Left renal cortex interstitium (tissue), 4 donors: ENCODE data around the gene PDP2. TPM values are rescaled to one million over a fixed set of nuclear protein-coding genes. Genes with fewer than 3 reads are reported as not detected.

Source experiments
- DNase-seq, 4 donors: peaks; one replicate each; pipeline ENCODE4 v3.0.0-alpha.2; 2013; ENCODE audit warnings: low read depth in 4 of 4, low spot score in 2 of 4, missing footprints in 1 of 4
- polyA plus RNA-seq, 4 donors: library from polyadenylated mRNA; unstranded; fragments of 120-200 nt; gene quantifications; one replicate each; pipeline ENCODE4 v1.2.1, GENCODE V29; 2013; ENCODE audit not compliant: insufficient read length in 4 of 4

PDP2 gene
- polyA plus RNA-seq, 4 donors = 11.5 to 14.5 (median 13.4) TPM

DNA sequence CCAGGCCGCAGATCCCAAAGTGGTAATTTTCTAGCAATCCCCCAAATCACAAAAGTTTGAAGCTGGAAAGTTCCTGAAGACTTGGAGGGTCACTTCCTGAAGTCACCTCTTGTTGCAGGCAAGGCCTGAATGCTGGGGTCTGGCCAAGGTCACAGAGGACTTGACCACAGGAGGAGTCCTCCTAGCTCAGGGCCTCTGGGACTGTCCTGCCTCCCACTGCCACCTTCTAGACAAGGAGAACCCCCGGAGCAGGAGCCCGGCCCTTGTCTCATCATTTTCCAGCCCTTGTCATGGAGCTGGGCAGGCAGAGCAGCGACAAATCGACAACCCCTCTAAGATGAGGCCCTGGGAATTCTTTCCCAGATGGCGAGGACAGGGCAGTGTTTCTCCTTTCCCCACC, 38.0 kb downstream of the PDP2 start:
- no peak for DNase-seq

DNA sequence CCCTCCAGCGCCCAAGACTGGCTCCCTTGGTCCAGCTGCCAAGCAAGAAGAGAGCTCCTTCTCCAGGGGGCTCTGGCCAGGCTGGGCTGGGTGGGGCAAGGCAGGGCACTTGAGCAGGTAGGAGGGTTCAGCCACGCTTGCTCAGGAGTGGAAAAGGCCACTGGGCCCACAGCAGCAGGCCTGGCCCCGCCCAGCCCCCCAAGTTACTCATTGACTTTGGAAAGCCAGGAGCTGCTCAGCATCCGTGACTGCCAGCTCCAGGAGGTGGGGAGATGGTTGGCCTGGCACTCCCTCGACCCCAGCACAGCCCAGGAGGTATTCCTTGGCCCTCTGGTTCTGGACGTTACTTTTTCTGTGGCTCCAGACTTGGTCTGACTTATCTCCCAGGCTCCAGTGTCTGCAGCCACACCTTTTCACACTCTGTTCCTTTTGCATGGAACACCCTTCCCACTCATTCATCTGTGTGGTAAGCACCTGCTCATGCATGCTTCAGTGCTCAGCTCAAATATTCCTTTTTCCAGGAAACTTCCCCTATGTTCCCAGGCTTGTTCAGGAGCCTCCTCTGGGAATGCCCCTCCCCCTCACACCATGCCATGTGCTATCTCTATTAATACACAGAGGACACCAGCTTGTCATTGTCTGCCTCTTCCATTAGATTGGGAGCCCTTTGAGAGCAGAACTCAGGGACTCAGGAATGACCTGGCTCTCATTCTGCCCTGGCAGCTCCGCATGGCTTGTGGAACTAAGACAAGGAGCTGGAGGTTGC, 38.7 kb downstream of the PDP2 start, which contains the start of gene CDH16:
Gene CDH16, minus strand, starts transcription at position 83 of the 766 bp plus-strand sequence. CDS start 820 bp downstream, outside the sequence.
- DNase-seq = no peak

DNA sequence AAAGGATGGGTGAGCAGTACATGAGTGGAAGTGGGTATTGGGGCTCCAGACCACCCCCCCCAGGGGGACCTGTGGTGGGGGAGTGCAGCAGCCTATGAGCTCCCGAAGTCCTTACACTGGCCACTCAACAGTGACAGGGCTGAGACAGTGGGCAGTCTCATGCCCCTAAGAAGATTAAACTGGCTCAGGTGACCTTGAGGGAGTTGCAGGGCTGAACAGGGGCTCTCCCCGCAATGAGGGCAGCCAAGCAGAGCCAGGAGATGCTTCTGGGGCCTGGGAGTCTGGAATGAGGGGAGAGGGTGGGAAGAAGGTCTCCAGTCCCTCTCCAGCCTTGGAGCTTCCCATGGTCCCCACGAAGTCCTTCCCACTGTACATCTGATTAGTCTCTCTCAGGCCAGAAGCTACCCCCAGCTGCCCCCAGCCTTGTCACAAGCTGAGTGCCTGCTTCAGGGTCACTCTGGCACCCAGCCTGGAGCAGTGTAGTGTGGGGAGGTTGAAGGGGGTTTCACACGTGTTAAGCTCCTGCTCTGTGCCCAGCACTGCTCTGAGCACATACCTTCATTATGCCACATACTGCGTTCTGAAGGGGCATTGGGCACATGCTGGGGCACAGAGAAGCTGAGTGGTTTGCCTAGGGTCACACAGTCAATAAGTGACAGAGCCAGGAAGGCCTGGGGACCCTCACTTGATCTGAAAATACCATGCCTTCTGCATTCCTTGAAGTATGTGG, 39.4 kb downstream of the PDP2 start:
- no peak for DNase-seq

DNA sequence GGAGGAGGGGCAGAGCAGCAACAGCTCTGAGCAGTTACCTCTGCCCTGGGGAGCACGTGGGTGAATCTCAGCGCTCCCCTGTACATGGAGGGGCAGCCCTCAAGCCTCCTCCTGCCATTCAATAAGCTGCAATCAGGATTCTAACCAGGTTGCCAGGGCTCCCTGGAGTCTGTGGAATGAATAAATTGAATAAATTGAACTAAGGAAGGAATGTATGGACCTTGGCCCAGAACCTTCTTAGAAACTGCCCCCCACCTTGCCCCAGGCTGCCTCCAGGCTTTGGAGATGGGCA, 39.9 kb downstream of the PDP2 start:
- DNase-seq = no peak

DNA sequence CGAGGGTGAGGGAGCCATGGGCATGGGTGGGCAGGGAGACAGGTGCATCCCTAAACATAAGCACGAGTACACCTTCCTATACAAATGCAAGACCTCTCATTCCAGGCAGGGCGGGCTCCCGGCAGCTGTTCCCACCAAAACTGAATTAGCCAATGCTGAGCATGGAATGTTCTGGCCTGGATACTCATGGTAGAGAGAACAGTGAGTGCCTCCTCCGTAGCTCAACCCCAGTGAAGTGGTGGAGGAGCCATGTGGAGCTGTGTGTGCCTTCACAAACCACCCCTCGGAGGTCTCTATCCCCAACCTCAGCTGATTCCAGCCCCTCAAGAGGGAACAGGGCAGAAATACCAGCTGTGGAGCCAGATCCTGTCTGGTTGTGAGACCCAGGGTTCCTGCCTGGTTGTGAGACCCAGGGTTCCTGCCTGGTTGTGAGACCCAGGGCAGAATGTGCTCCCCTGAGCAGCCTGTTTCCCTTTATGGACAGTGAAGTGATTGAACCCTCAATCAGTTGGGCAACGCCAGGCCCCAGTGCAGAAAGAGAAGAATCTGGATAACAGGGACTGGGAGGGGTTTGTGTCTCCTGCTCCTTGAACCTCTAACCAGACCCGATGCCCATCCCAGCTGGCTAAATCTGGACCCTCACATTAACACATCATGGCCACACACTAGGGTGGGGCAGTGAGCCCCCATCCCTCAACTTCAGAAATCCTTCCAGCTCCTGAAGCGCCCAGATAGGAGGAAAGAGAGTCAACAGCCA, 40.8 kb downstream of the PDP2 start:
- no peak for DNase-seq

DNA sequence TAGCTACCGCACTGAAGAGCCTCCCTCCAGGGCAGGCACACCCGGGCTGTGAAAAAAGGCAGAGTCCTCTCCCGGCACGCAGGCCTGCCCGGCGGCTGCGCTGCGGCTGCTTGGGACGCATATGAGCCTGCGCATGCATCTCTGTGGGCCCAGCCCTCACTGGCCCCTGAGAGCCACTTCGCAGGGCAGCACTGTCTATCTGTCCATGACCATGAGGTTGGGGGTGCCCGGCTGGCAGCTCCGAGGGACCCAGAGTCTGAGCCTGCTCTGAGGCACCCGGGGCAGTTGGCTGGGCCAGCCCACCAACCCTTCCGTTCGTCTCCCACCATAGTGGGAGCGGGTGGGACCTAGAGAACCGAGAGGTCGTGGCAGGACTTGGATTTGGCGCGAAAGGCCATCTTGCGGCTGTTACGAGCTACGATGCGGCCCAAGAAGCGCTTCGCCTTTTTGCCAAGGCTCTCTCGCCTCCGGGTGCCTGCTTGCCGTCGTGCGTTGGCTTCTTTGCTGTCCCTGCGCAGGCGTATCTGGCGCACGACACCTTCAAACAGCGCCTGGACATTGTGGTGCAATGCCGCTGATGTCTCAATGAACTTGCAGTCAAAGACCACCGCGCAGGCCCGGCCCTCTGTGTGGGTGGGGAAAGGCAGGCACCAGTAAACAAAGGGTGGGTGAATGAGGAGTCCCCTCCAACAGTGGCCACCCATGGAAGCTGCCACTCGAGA, 41.6 kb downstream of the PDP2 start:
- no peak for DNase-seq

DNA sequence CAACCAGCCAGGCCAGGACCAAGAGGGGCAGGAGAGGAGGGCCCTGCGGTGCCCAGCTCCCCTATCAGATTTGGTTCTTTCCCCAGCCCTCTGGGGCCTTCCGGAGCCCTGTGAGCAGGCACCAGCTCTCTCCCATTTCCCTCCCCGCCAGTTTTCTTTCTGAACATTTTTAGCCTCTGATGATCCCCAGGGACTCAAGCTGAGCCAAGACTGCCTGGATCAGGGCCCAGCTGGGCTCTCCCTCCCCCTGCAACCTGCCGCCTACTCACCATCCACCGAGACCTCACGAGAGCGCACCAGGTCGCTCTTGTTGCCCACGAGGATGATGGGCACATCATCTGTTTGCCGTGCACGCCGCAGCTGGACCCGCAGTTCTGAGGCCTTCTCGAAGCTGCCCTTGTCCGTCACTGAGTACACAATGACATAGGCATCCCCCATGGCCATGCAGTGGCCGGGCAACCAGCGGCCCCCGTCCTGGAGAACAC, 43.0 kb downstream of the PDP2 start:
- no peak for DNase-seq

DNA sequence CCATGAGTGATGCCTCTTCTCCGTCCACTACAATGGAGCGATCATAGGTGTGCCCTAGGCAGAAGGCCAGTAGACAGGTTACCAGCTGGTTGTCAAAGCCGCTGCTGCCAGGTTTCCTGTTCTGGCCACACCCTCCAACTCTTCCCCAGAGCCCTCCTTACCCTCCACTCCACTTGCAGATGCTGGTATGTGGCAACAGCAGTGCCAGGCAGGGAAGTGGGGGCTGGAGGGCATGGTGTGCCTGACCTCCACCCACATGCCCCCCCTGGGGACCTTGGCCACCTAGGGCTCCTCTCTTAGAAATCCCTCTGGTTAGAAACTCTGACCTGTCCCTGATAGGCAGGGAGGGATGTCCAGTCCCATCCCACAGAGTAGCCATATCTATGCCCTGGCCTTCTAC, 43.6 kb downstream of the PDP2 start:
- no peak for DNase-seq

DNA sequence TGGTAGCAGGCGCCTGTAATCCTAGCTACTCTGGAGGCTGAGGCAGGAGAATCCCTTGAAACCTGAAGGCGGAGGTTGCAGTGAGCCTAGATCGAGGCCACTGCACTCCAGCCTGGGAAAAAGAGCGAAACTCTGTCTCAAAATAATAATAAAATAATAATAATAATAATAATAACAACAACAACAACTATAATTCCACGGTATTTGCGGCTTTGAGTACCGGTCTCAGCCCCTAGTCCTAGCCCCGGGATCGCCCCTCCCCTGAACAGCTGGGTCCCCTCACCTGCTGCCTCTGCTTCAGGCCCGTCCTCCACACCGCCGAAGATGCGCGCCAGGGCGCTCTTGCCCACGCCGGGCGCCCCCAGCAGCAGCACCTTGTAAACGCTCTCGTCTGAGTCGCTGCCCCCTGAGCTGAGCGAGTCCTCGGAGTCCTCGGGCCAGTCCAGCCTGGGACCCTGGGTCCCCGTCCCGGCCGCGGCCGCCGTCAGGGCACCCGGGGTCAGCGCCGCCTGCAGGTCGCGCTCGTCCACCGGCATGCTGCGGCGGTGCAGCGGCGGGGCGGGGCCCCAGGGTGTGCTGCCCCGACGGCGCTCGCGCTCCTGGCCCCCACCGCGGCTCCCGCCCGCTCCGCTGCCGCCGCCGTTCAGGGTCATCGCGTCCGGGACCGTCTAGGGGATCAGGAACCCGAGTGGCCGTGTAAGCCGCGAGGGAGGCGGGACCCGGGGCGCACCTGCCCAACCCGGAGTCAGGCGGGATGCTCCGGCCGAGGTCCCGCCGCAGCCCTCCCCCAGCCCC, 44.4 kb downstream of the PDP2 start:
- DNase-seq = no peak

DNA sequence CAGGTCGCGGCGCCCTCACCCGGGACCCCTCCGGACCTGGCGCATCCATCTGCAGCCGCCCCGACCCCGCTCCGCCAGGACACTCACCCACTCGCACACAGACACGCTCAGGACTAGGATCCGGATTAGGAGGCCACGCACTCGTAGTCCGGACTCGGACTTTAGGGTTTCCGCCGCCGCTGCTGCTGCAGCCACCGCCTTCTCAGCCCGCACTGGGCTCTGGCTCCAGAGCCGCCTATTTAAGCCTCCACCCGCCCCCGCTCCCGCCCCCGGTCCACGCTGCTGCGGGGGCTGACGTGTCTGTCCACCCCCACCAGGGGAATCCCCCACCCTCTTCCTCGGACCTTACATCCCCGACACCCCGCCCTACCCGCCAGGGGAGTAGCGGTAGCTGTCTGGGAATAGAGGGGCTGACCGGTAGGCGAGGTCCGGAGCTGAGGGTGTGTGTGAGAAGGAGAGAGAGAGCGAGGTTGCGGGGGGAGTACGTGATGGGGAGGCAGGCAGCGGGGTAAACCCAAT, 45.1 kb downstream of the PDP2 start, which contains the start of gene RRAD:
Gene RRAD, minus strand, starts transcription at position 214 of the 519 bp plus-strand sequence. CDS start 356 bp downstream, outside the sequence.
- no peak for DNase-seq

DNA sequence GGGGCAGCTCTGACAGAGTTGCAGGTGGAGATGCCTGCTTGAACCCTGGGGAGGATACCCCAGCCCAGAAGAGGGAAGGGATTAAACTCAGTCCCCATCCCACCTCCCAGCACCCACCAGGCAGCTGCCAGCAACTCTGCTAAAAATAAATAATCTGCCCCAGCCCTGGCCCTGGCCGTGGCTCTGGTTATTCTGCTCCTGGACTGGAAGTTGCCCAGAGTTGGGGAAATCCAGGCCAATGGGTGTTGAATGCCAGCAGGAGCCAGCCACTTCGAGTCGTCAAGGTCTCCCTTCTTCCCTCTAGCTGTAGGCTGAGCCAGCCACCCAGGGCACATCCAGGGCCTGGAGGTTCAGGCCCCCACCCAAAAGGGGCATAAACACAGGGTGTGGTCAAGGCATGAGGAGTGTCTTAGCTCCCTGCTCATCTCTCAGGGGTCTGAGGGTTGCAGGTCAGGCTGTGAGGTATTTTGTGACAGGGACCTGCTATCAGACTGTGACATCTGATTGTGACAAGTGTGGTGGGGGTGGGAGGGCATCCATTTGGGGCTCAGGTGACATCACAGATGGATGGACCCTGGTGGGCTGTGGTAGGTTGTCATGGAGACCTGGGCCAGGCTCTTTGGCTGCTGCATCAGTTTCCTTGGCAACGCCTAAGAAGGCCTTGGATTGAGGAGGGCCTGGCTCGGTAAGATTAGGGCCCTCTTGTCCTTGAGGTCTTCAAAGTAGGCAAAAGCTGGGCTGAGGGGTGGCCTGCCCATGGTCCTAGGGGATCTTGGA, 46.0 kb downstream of the PDP2 start:
- DNase-seq = no peak

DNA sequence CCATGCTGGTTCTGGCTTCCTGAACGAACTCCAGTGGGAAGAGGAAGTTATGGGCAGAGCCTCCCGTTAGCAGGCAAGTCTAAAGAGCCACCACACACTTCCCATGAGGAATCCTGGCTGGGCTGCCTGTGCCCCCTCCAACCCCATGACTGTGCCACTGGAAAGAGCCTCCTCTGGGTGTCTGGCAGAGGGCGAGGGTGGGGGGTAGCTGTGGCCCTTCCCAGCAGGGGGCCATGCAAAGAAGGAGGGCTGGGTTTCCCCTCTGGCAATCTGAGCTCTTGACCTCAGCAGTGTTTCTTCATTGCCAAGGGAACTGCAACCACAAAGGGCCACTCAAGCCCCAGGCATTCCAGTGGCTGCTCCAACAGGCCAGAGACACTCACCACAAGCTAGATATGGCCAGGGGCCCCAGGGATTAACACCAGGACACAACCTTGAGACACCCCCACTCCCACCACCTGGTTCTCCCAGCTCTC, 46.7 kb downstream of the PDP2 start:
- no peak for DNase-seq

DNA sequence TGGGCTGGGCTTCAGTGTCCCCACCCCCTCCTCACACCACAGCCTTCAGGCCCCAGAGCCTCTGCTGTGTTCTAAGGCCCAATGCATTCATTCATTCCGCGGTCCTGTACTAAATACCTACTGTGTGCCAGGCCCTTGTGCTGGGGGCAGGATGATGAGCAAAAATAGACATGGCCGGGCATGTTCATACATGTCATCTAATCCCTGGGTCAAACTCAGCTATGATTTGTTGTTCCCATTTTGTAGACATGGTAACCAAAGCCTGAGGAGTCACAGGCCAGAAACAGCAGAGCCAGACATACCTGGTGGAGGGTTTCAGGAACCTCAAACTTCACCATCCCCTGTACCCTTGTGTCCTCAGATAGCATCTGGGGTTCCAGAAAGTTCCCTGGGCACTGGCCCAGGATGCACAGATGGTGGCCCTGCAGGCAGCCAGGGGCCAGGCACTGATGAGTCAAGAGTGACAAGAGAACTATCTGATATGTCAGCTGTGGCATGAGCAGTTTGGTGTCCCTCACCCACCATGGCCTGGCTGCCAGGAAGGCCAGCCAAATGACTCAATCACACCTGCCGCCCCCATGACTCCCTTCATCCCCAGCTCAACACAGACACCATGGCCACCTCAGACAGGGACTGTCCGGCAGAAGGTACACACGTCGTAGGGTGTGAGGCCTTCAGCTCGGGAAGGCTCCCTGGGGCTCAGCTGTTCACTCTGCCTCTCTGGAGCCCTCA, 47.8 kb downstream of the PDP2 start:
- DNase-seq = no peak

DNA sequence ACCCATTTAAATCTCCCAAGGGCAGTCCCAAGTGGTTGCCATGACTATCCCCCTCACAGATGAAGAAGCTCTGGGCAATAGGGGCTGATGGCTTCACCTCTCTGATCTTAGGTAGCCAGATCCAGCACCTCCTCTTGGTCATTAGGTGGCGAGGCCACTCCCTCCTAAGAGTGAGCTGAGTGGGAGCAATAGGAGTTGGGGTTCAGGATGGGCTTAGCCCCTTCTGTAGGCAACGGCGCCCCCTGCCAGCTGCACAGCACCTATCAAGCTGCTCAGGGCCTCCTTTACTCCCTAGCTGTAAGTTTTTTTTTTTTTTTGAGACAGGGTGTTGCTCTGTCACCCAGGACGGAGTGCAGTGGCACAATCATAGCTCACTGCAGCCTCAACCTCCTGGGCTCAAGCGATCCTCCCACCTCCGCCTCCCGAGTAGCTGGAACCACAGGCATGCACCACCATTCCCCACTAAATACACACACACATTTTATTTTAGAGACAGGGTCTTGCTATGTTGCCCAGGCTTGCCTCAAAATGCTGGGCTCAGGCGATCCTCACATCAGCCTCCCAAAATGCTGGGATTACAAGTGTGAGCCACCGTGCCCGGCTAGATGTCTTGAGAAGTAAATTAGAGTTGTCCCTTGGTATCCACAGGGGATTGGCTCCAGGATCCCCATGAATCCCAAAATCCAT, 48.5 kb downstream of the PDP2 start:
- DNase-seq = no peak

DNA sequence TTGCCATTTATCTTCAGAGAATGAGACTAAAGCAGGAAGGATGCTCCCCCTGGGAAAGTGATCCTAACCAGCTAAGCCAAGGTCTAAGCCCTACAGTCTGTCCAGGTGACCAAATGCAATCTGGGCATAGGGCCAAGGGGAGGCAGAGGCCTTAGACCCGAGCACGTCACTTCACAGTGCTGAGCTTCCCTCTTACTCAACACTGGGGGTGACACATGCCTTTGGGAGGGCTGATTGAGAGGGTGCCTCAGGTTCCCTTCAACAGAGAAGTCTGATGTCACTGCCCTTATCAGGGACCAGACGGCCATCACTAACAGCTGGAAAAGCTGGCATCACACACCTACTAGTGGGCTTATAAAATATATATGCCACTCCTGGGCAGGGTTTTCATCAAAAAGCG, 49.9 kb downstream of the PDP2 start:
- DNase-seq = no peak

DNA sequence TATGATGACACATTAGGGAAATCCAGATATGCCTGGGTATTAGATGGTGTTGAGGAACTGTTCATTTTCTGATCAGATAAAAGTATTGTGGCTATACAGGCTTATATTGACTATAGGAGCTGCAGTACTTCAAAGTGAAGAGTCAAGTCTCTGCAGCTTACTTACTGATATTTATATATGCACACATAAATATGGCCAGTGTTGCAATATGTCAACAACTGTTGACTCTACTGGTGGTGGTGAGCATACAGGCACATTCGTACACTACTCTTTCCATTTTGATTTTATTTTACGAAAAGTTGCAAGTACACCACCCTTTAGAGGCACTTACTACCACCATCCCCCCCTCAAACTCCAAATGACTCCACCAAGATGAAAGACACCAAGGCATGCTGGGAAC, 51.4 kb downstream of the PDP2 start:
- DNase-seq = no peak

DNA sequence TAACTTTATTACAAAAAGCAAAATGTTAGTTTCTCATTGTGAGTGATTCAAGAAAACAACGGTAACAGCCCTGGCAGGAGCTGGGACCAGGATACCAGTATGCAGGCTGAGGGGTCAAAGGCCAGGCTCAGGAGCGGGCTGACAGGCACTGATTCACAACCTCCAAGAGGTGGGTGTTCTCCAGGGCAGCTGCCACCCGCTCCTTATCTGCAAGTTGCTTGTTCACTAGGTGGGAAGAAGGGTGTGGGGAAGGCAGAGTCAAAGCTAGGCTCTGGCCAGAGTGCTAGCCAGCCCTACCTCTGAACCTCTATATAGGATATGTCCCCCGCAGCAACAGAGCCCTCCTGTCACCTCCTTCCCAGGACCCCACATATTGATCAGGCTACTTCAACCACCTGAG, 51.8 kb downstream of the PDP2 start:
- DNase-seq = no peak

DNA sequence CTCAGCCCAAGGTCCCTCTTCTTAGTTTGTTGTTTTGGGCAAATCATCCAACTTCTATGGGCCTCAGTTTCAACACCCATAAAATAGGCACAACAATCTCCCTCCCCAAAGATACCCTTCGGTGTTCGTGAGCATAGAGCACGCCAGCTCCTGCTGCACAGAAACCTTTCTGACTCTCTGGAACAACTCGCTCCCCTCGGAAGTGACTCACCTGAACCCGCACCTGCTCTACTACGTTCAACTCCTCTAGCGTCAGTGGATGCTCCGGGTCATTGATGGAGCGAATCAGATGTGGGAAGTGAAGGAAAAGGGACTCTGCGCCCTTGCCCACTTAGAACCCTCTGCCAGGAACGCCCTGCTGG, 53.4 kb downstream of the PDP2 start:
- no peak for DNase-seq
